Natural killer cell (primary cell): ENCODE data around the gene GJB6. TPM values are rescaled to one million over a fixed set of nuclear protein-coding genes. Genes with fewer than 3 reads are reported as not detected.

Source experiments
- ATAC-seq, 3 donors: fragments of 150-1000 bp in 2 of 3; fragments of 200-7000 bp in 1 of 3; cut with Tn5 transposase; 1 replicate in 1 of 3; 2 replicates in 2 of 3; pipeline ENCODE4 v1.10.0; 2021; ENCODE audit warnings: mild to moderate bottlenecking in 2 of 3, moderate library complexity in 2 of 3
- DNase-seq, 2 donors: peaks; one replicate each; pipeline versions ENCODE4 v3.0.0 to v3.0.0-alpha.2; 2013 to 2021; ENCODE audit warnings: mixed read lengths in 1 of 2
- H3K27ac ChIP-seq: one replicate; pipeline ENCODE4 v1.5.1; 2013; ENCODE audit warnings: mild to moderate bottlenecking, low read length
- H3K27me3 ChIP-seq: one replicate; pipeline ENCODE4 v1.6.1; 2013; ENCODE audit warnings: low read length; ENCODE audit not compliant: control insufficient read depth, insufficient read depth
- H3K36me3 ChIP-seq: one replicate; pipeline ENCODE4 v1.6.1; 2013; ENCODE audit warnings: low read length; ENCODE audit not compliant: control insufficient read depth, insufficient read depth
- H3K4me1 ChIP-seq: one replicate; pipeline ENCODE4 v1.6.1; 2013; ENCODE audit warnings: low read length; ENCODE audit not compliant: control insufficient read depth, insufficient read depth
- H3K4me3 ChIP-seq: one replicate; pipeline ENCODE4 v1.5.1; 2013; ENCODE audit warnings: low read length
- H3K9me3 ChIP-seq: one replicate; pipeline ENCODE4 v1.6.1; 2013; ENCODE audit warnings: low read length; ENCODE audit not compliant: control insufficient read depth, insufficient read depth
- H3K27ac Mint-ChIP-seq, 2 donors: one replicate each; pipeline ENCODE4 v1.8.0; 2022; ENCODE audit warnings: mild to moderate bottlenecking in 2 of 2, mixed read lengths in 2 of 2, moderate library complexity in 1 of 2
- H3K27me3 Mint-ChIP-seq, 2 donors: one replicate each; pipeline ENCODE4 v1.8.0; 2022; ENCODE audit warnings: low read depth in 2 of 2, mixed read lengths in 2 of 2
- H3K36me3 Mint-ChIP-seq: one replicate; pipeline ENCODE4 v1.8.0; 2022; ENCODE audit warnings: mixed read lengths
- H3K4me1 Mint-ChIP-seq, 2 donors: one replicate each; pipeline ENCODE4 v1.8.0; 2022; ENCODE audit warnings: mixed read lengths in 2 of 2
- H3K4me3 Mint-ChIP-seq: one replicate; pipeline ENCODE4 v1.8.0; 2022; ENCODE audit warnings: mild to moderate bottlenecking, moderate library complexity, mixed read lengths
- H3K9me3 Mint-ChIP-seq, 2 donors: one replicate each; pipeline ENCODE4 v1.8.0; 2022; ENCODE audit warnings: mixed read lengths in 2 of 2
- WGBS: methylation state at CpG from one replicate; pipeline ENCODE4 v1.1.7; 2013; ENCODE audit warnings: missing lambda C conversion rate; ENCODE audit not compliant: insufficient coverage; 5-methylcytosine and 5-hydroxymethylcytosine counted together
- intact Hi-C: fragments of 100-400 bp; cut with micrococcal nuclease; formaldehyde crosslinking; loops from one replicate; pipeline ENCODE4 v1.14.2; 2022
- total RNA-seq, 4 donors: library from RNA; stranded (reverse); fragments of 120-200 nt in 1 of 4; gene quantifications; one replicate each; pipeline versions ENCODE4 v1.2.3 to v1.2.4, GENCODE V29; 2013 to 2022
- TF ChIP-seq, protein P1 (sequence below): fragments of 200-600 bp; IDR thresholded peaks from one replicate; pipeline ENCODE4 v1.8.0; 2022; ENCODE audit warnings: antibody characterized with exemption

Gene GJB6
- total RNA-seq, 3 donors from 2014 or later (not counting 1 experiment from before 2014, with no cell fraction given) = 0.23 to 1.3 (median 0.26) TPM

DNA sequence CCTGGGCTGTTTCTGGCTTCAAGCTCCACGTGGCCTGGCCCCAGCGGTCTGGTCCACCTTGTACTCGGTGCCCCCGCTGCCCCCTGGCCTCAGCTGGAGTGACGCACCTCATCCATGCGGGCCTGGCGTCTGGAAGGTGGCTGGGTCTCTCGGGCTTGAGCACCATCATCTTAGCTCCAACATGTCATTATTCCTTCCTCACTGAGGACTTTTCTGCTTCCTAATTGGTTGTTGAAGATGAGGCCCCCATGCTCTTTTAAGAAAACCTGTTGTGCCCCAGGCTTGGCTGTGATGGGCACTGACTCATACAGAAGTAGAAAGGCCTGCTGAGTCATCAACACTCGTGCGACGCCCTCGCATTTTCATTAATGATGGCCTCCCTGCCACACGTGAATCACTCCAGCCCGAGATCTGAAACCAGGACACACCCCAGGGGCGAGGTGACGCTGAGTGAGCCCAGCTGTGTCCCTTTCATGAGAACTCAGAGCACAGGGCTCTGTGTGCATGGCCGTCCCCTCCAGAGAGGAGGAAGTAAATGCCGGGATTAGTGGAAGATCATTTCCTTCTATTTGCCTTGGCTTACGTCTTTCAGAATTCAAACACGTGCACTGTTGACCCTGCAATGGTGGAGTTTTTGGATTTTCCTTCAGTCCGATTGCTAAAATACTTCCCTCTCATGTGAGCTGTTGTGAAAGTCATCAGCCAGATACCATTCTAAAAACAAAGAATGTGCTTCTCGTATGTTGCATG is 57.3 kb downstream of the GJB6 start:
- H3K4me3 ChIP-seq = no peak overlapping the region
- ATAC-seq = peak; percentile 60 to 73 (median 68)
- no peaks in the 10 kb centered on the region for H3K9me3 ChIP-seq
- Mint-ChIP-seq H3K36me3 (no peaks in the 10 kb centered on the region), H3K4me3 (no peak overlapping the region), H3K9me3 (no peaks in the 10 kb centered on the region), H3K27ac (no peak overlapping the region), H3K4me1 (peaks cover 0 to 6% of the 10 kb centered on the region in 2 donors), H3K27me3 (peaks cover 70 to 72% of the 10 kb centered on the region in 2 donors)
- TF ChIP-seq, protein P1, sequence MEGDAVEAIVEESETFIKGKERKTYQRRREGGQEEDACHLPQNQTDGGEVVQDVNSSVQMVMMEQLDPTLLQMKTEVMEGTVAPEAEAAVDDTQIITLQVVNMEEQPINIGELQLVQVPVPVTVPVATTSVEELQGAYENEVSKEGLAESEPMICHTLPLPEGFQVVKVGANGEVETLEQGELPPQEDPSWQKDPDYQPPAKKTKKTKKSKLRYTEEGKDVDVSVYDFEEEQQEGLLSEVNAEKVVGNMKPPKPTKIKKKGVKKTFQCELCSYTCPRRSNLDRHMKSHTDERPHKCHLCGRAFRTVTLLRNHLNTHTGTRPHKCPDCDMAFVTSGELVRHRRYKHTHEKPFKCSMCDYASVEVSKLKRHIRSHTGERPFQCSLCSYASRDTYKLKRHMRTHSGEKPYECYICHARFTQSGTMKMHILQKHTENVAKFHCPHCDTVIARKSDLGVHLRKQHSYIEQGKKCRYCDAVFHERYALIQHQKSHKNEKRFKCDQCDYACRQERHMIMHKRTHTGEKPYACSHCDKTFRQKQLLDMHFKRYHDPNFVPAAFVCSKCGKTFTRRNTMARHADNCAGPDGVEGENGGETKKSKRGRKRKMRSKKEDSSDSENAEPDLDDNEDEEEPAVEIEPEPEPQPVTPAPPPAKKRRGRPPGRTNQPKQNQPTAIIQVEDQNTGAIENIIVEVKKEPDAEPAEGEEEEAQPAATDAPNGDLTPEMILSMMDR = no peak
- no peaks in the 10 kb centered on the region for H3K36me3 ChIP-seq
- 39% methylated on average over 22 of the region's 22 CpGs for WGBS
- H3K27ac ChIP-seq = no peak overlapping the region
- H3K4me1 ChIP-seq = peaks cover 3% of the 10 kb centered on the region
- DNase-seq = peak in 1 of 2 donors; percentile 47
- H3K27me3 ChIP-seq = peaks cover 23% of the 10 kb centered on the region
- intact Hi-C loops = no loop called here

DNA sequence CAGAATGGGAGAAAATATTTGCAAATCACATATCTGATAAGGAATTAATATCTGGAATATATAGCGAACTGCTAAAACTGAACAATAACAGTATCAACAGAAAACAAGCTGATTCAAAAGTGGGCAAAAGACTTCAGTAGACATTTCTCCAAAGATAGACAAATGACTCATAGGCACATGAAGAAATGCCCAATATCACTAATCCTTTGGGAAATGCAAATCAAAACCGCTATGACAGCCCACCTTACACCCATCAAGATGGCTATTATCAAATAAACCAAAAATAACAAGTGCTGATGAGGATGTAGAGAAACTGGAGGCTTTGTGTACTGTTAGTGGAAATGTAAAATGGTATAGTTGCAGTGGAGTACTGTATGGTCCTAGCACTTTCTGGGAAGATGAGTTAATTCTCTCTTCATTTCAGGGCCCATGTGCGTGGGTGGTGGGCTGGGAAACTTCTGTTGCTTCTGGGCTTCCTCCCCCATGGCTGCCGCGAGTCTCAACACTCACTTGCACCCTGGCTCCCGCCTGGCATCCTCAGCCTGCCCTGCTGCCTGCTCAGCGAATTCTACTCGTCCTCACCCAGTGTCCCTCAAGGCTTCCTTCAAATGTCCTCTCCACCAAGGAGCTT is 58.9 kb downstream of the GJB6 start:
- TF ChIP-seq, protein P1 = no peak
- Histone ChIP-seq H3K4me1 (peaks cover 3% of the 10 kb centered on the region), H3K9me3 (no peaks in the 10 kb centered on the region), H3K27ac (no peak overlapping the region), H3K4me3 (no peak overlapping the region), H3K27me3 (peaks cover 23% of the 10 kb centered on the region), H3K36me3 (no peaks in the 10 kb centered on the region)
- ATAC-seq (no peak), DNase-seq (no peak)
- peaks cover 0 to 6% of the 10 kb centered on the region in 2 donors for H3K4me1 Mint-ChIP-seq
- intact Hi-C loops = no loop called here
- no peak overlapping the region for H3K27ac Mint-ChIP-seq
- H3K4me3 Mint-ChIP-seq = no peak overlapping the region
- peaks cover 59 to 66% of the 10 kb centered on the region in 2 donors for H3K27me3 Mint-ChIP-seq
- H3K36me3 Mint-ChIP-seq = no peaks in the 10 kb centered on the region
- H3K9me3 Mint-ChIP-seq = no peaks in the 10 kb centered on the region
- WGBS = 84% methylated on average over 7 of the region's 8 CpGs

Other genes with a start within 250 kb of the GJB6 start
- under 1 TPM in 1 of 3 donors, not detected in 2; 0.18 TPM for gene GJA3, start 71.3 kb downstream of the GJB6 start, total RNA-seq
- under 1 TPM in 1 of 3 donors, not detected in 2; 0.40 TPM for gene GJB2, start 39.4 kb downstream of the GJB6 start, total RNA-seq